NT2/D1 (cell line): ENCODE data around the gene RNF220.

Experiments used
- SUZ12 ChIP-seq: IDR thresholded peaks from 2 replicates; pipeline ENCODE4 v1.6.1; 2011; ENCODE audit not compliant: insufficient read length, insufficient read depth; ENCODE audit errors: extremely low read depth
- ZNF274 ChIP-seq: IDR thresholded peaks from 2 replicates; pipeline ENCODE4 v1.6.1; 2011; ENCODE audit warnings: mild to moderate bottlenecking, low read depth, low read length

GRCh38 chr1:44537956-44538355 is 132.9 kb downstream of the RNF220 start:
- TF ChIP-seq ZNF274 (no peak), SUZ12 (no peak)
